Measurements from ENCODE around the gene CXCL6. TPM values are rescaled to one million over a fixed set of nuclear protein-coding genes. Genes with fewer than 3 reads are reported as not detected.
A peak's percentile ranks its signal among the peaks of the same experiment; 100 is the strongest.

The CXCL6 gene
- total RNA-seq, 1 donor from 2014 or later, result 16.7 TPM

DNA sequence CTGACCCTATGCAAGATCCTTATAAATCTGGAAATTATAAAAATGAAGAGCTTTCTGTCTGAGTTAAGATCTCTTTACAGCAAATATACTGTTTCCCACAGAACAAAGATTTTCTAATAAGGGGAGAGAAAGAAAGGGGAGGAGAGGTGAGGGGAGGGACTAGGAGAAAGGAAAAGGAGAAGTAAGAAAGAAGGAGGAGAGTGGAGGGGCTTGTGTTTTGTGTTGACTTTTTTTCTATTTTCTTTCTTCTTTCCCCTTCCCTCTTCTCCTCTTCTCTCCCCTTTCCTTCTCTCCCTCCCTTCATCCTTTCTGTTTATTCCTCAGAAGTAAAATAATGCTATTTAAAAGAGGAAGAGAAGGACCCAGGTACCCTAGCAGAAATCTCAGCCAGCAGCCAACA lies 6.2 kb downstream of the CXCL6 start:
- Mint-ChIP-seq H3K4me3 (ENCODE audit: unreplicated experiment) (no peak overlapping the region), H3K36me3 (ENCODE audit: low read depth, unreplicated experiment) (no peaks in the 10 kb centered on the region), H3K4me1 (ENCODE audit: low read depth, unreplicated experiment) (peaks cover 20% of the 10 kb centered on the region), H3K27me3 (ENCODE audit: low read depth, unreplicated experiment) (no peaks in the 10 kb centered on the region), H3K9me3 (ENCODE audit: unreplicated experiment) (no peaks in the 10 kb centered on the region), H3K27ac (ENCODE audit: unreplicated experiment) (no peak overlapping the region)
- Histone ChIP-seq H2AFZ (ENCODE audit: low read depth, low read length) (no peak overlapping the region), H3K9me3 (ENCODE audit: insufficient read depth, low read depth, low read length) (no peaks in the 10 kb centered on the region), H3K27me3 (ENCODE audit: insufficient read depth, low read length) (no peaks in the 10 kb centered on the region), H3K4me3 (ENCODE audit: insufficient read depth, low read depth, low read length) (no peak overlapping the region), H3K36me3 (ENCODE audit: insufficient read depth, low read length) (no peaks in the 10 kb centered on the region), H3K79me2 (ENCODE audit: insufficient read depth, low read length) (no peaks in the 10 kb centered on the region), H3K9ac (ENCODE audit: low read length) (no peak overlapping the region), H3K4me2 (ENCODE audit: low read length) (no peak overlapping the region), H4K20me1 (ENCODE audit: insufficient read depth, low read length) (no peaks in the 10 kb centered on the region), H3K4me1 (ENCODE audit: insufficient read depth, low read length) (no peaks in the 10 kb centered on the region), H3K27ac (ENCODE audit: low read depth, low read length) (no peak overlapping the region)
- FAIRE-seq (no peak), DNase-seq (ENCODE audit: low read depth) (no peak)
- TF ChIP-seq, protein P1, sequence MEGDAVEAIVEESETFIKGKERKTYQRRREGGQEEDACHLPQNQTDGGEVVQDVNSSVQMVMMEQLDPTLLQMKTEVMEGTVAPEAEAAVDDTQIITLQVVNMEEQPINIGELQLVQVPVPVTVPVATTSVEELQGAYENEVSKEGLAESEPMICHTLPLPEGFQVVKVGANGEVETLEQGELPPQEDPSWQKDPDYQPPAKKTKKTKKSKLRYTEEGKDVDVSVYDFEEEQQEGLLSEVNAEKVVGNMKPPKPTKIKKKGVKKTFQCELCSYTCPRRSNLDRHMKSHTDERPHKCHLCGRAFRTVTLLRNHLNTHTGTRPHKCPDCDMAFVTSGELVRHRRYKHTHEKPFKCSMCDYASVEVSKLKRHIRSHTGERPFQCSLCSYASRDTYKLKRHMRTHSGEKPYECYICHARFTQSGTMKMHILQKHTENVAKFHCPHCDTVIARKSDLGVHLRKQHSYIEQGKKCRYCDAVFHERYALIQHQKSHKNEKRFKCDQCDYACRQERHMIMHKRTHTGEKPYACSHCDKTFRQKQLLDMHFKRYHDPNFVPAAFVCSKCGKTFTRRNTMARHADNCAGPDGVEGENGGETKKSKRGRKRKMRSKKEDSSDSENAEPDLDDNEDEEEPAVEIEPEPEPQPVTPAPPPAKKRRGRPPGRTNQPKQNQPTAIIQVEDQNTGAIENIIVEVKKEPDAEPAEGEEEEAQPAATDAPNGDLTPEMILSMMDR (IDR thresholded peaks at IDR 0.05; ENCODE audit: insufficient read depth, low read depth, low read length), result no peak
- no peak for TF ChIP-seq EZH2 (IDR thresholded peaks at IDR 0.05; ENCODE audit: insufficient read depth, low read length)

DNA sequence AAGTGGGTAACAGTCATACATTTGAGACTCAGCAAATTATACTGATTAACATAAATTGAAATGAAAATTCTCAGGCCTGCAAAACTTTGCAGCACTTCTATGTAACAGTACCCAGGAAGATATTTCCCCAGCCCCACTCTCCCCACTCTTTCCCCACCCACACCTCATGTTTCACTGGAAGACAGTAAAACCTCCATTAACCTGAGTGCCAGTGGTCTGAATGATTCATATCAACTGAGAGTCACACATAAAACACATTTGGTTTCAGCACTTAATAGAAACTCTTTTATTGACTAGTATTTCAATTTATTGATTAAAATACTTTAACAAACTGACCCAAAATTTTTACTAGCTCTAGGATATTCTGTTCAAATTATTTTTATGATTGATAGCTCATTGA lies 6.9 kb downstream of the CXCL6 start:
- Histone ChIP-seq H3K4me3 (ENCODE audit: insufficient read depth, low read depth, low read length) (no peak overlapping the region), H4K20me1 (ENCODE audit: insufficient read depth, low read length) (no peaks in the 10 kb centered on the region), H3K27ac (ENCODE audit: low read depth, low read length) (no peak overlapping the region), H3K79me2 (ENCODE audit: insufficient read depth, low read length) (no peaks in the 10 kb centered on the region), H3K36me3 (ENCODE audit: insufficient read depth, low read length) (no peaks in the 10 kb centered on the region), H2AFZ (ENCODE audit: low read depth, low read length) (no peak overlapping the region), H3K4me2 (ENCODE audit: low read length) (no peak overlapping the region), H3K9ac (ENCODE audit: low read length) (no peak overlapping the region), H3K27me3 (ENCODE audit: insufficient read depth, low read length) (no peaks in the 10 kb centered on the region), H3K4me1 (ENCODE audit: insufficient read depth, low read length) (no peaks in the 10 kb centered on the region), H3K9me3 (ENCODE audit: insufficient read depth, low read depth, low read length) (no peaks in the 10 kb centered on the region)
- Mint-ChIP-seq H3K4me1 (ENCODE audit: low read depth, unreplicated experiment) (peaks cover 17% of the 10 kb centered on the region), H3K27ac (ENCODE audit: unreplicated experiment) (no peak overlapping the region), H3K27me3 (ENCODE audit: low read depth, unreplicated experiment) (no peaks in the 10 kb centered on the region), H3K9me3 (ENCODE audit: unreplicated experiment) (no peaks in the 10 kb centered on the region), H3K4me3 (ENCODE audit: unreplicated experiment) (no peak overlapping the region), H3K36me3 (ENCODE audit: low read depth, unreplicated experiment) (no peaks in the 10 kb centered on the region)
- DNase-seq (ENCODE audit: low read depth) (peak; percentile 33), FAIRE-seq (no peak)
- TF ChIP-seq, protein P1 (IDR thresholded peaks at IDR 0.05; ENCODE audit: insufficient read depth, low read depth, low read length), result no peak
- no peak for TF ChIP-seq EZH2 (IDR thresholded peaks at IDR 0.05; ENCODE audit: insufficient read depth, low read length)

DNA sequence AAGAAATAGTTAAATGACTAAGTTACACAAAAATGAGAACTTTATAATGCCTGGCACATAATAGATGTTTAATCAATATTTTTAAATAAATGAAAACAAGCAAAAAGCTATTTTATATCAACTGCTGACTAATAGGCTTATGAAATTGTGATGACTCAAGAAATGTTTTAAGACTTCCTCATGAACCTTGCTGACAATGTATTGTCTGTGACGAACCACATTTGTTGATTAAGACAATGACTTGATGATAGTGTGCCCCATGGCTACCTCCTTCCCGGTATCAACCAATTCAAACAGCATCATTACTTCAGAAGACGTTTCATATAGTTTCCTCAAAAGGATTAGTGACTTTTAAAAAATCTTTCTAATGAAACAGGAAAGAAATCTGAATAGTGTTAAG lies 7.9 kb downstream of the CXCL6 start:
- TF ChIP-seq, protein P1 (IDR thresholded peaks at IDR 0.05; ENCODE audit: insufficient read depth, low read depth, low read length), result no peak
- no peak for TF ChIP-seq EZH2 (IDR thresholded peaks at IDR 0.05; ENCODE audit: insufficient read depth, low read length)
- Mint-ChIP-seq H3K4me3 (ENCODE audit: unreplicated experiment) (no peak overlapping the region), H3K4me1 (ENCODE audit: low read depth, unreplicated experiment) (peaks cover 17% of the 10 kb centered on the region), H3K27me3 (ENCODE audit: low read depth, unreplicated experiment) (no peaks in the 10 kb centered on the region), H3K9me3 (ENCODE audit: unreplicated experiment) (no peaks in the 10 kb centered on the region), H3K27ac (ENCODE audit: unreplicated experiment) (no peak overlapping the region), H3K36me3 (ENCODE audit: low read depth, unreplicated experiment) (no peaks in the 10 kb centered on the region)
- Histone ChIP-seq H2AFZ (ENCODE audit: low read depth, low read length) (no peak overlapping the region), H3K79me2 (ENCODE audit: insufficient read depth, low read length) (no peaks in the 10 kb centered on the region), H3K4me3 (ENCODE audit: insufficient read depth, low read depth, low read length) (no peak overlapping the region), H3K27me3 (ENCODE audit: insufficient read depth, low read length) (no peaks in the 10 kb centered on the region), H4K20me1 (ENCODE audit: insufficient read depth, low read length) (no peaks in the 10 kb centered on the region), H3K36me3 (ENCODE audit: insufficient read depth, low read length) (no peaks in the 10 kb centered on the region), H3K9ac (ENCODE audit: low read length) (no peak overlapping the region), H3K9me3 (ENCODE audit: insufficient read depth, low read depth, low read length) (no peaks in the 10 kb centered on the region), H3K4me2 (ENCODE audit: low read length) (peak overlapping the region; percentile 31), H3K27ac (ENCODE audit: low read depth, low read length) (no peak overlapping the region), H3K4me1 (ENCODE audit: insufficient read depth, low read length) (no peaks in the 10 kb centered on the region)
- DNase-seq (ENCODE audit: low read depth) (peak; percentile 78), FAIRE-seq (peak; percentile 55)

All from astrocyte (in vitro differentiated cells and primary cell).